GM18507 (cell line): ENCODE data around the gene MPP7.
"Not testable (repeated sequence)": the region's sequence is repeated elsewhere in the genome, so short reads cannot be mapped to it uniquely, and the experiment has no call there.

Experiments used
- DNase-seq: peaks from one replicate; pipeline ENCODE4 v3.0.0; 2011; ENCODE audit warnings: low read depth; ENCODE audit not compliant: insufficient read length; ENCODE audit errors: extremely low spot score
- FAIRE-seq: peaks from 2 replicates; lab custom pipeline; 2011; peaks lifted over from hg19 to GRCh38; lab: Jason Lieb, UNC

MPP7 gene

GRCh38 chr10:28302638-28303488 is at the start of gene MPP7:
Gene MPP7, minus strand, starts transcription at chr10:28303064. Its CDS starts 64,460 bp downstream, at chr10:28238604.
- DNase-seq, result peak; percentile 87
- peak; percentile 99 for FAIRE-seq

DNA sequence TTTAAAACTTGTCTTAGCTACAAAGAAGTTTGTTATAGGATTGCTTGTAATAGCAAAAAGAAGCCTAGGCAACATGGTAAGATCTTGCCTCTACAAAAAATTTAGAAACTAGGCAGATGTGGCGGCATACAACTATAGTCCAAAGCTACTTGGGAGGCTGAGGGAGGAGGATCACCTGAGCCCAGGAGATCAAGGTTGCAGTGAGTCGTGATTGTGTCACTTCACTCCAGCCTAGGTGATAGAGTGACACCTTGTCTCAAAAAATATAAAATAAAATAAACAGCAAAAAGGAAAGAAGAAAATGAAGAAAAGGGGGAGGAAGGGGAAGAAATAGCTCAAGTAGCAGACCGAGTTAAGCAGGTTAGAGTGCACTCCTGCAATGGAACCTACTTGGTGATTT is 47.0 kb upstream of the MPP7 start:
- FAIRE-seq (no peak), DNase-seq (no peak)

- FAIRE-seq, result no peak
- DNase-seq, result no peak
Measured at GRCh38 chr10:28343987-28344895, 41.4 kb upstream of the MPP7 start.

GRCh38 chr10:28343252-28343651 is 40.4 kb upstream of the MPP7 start:
- no peak for FAIRE-seq
- DNase-seq, result no peak

DNA sequence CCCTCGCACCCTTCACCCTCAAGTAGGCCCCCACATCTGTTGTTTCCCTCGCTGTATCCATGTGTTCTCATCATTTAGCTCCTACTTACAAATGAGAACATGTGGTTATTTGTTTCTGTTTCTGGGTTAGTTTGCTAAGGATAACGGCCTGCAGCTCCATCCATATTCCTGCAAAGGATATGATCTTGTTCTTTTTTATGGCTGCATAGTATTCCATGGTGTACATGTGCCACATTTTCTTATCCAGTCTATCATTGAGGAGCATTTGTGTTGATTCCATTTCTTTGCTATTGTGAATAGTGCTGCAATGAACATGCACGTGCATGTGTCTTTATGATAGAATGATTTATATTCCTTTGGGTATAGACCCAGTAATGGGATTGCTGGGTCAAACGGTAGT is 38.8 kb upstream of the MPP7 start:
- DNase-seq, result not testable (repeated sequence)

GRCh38 chr10:28332726-28333125 is 29.9 kb upstream of the MPP7 start:
- FAIRE-seq (no peak), DNase-seq (no peak)

More for the DNA sequence above, 38.8 kb upstream of the MPP7 start:
- FAIRE-seq, result not testable (repeated sequence)

DNA sequence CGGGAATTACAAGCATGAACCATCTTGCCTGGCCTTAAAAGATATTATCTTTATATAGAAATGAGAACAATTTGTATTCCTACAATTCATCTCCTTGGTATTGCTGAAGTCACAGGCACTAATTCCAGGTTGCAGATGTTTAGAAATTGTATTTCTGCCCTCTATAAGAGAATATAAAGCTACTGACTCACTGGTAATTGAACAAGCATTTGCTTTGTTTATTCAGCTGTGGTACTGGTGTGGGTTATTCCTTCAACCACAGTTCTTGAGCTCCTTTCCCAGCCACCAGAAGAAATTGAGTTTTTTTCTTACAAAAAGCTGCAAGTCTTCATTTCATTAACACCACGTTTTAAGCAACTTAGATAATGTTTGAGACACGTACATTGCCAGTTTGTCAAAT is 29.0 kb upstream of the MPP7 start:
- FAIRE-seq (no peak), DNase-seq (no peak)

DNA sequence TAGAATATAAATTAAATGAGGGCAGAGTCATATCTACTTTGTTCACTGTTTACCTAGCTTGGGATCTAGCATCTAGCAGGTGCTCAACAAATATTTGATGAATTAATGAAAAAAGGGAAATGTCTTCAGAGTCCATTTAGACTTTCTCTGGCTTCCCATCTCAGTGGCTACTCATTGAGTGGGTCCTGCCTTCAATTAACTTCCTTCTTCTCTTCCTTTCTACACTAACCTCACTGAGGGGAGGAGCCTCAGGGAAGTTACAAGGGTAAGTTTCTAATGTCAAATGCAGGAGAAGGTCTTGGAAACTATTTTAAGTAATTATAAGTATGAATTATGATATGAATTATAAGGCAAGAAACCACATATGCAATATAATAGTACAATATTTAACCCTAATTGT is 28.2 kb upstream of the MPP7 start:
- FAIRE-seq (no peak), DNase-seq (no peak)

GRCh38 chr10:28328346-28328745 is 25.5 kb upstream of the MPP7 start:
- DNase-seq (no peak), FAIRE-seq (no peak)

DNA sequence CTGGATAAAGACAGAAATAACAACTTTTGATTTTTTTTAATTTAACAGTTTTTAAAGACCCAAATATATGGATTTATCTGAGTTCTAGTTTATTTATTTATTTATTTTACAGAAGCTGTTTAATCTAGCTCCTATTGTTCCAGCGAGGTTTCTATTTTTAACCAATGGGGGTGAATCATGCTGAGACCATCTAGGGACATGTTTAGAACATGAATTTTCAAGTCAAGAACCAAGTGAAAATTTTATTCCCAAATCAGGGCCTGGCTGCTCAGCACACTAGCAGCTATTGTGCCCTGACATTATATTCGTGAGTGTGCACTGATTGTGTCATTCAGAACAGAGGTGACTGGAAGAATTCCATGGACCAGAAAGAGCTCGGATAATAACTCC is 24.6 kb upstream of the MPP7 start:
- FAIRE-seq (no peak), DNase-seq (no peak)

GRCh38 chr10:28326516-28327490 is 23.9 kb upstream of the MPP7 start:
- no peak for FAIRE-seq
- no peak for DNase-seq

- FAIRE-seq (no peak), DNase-seq (no peak)
Measured at GRCh38 chr10:28320799-28321198, 17.9 kb upstream of the MPP7 start.

GRCh38 chr10:28320090-28320489 is 17.2 kb upstream of the MPP7 start:
- FAIRE-seq (no peak), DNase-seq (no peak)

GRCh38 chr10:28319061-28319460 is 16.2 kb upstream of the MPP7 start:
- not testable (repeated sequence) for DNase-seq, FAIRE-seq

DNA sequence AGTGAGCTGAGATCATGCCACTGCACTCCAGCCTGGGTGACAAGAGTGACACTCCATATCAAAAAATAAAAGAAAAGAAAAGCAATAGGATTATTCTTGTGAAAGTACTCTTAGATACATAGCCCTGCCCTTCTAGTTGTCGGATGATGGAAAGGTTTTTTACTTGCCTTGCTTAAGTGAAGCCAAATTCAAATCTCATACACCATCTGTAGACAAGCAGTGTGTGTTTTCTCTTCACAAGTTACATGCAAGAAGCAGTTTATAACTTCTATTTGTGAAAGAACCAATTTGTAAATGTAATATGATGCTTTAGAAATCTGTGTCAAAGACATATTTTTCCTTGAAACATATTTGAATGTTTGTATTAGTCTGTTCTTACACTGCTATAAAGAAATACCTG is 15.8 kb upstream of the MPP7 start:
- DNase-seq, result no peak
- FAIRE-seq, result no peak

DNA sequence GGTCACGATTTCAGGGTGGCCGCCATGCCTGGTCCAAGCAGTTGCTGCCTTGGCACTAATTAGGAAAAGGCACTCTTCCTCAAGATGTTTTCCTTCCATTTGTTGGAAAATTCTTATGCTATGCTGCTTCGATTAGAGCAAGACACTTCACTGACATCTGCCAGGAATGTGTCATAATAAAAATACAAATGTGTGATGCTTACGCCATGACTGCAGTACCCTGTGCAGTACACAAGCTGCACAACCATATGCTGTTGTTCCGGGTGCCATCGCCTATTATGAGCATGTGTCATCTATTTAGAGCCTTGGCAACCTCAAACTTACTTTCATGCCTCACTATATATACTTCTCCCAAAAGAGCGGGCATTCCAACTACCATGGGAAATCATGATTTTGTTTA is 14.9 kb upstream of the MPP7 start:
- DNase-seq, result no peak
- no peak for FAIRE-seq

GRCh38 chr10:28316696-28317095 is 13.8 kb upstream of the MPP7 start:
- FAIRE-seq (no peak), DNase-seq (no peak)

GRCh38 chr10:28315140-28315539 is 12.3 kb upstream of the MPP7 start:
- DNase-seq, result no peak
- FAIRE-seq, result no peak

GRCh38 chr10:28314211-28314610 is 11.3 kb upstream of the MPP7 start:
- DNase-seq (no peak), FAIRE-seq (no peak)
